ENCODE results near the gene FNDC1. TPM values are rescaled to one million over a fixed set of nuclear protein-coding genes. Genes with fewer than 3 reads are reported as not detected.

The FNDC1 gene
- polyA plus RNA-seq, 1 experiment: 0.01 TPM

DNA sequence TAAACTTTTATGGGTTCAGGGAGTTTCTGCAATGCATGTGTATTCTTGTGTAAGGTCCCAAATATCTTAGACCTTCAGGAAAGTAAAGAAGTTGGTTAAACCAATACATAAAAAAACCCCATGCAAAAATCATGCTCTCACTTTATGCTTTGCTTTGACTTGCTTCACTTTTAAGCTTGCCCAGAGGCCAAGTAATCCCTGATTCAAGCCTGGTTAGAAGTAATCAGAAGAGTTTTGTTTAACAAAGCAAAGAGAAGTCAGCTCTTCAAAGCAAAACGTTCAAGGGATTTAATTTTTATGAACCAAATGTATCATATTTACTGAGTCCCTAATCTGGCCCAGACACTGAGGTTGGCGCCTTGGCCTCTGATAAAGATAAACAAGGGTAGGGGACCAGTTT, 26.7 kb upstream of the FNDC1 start:
- H3K4me3 ChIP-seq (ENCODE audit: low read depth, low read length): no peak overlapping the region
- no peak overlapping the region for H3K27ac ChIP-seq (ENCODE audit: low read depth, low read length)
- no peaks in the 10 kb centered on the region for H3K27me3 ChIP-seq (ENCODE audit: control insufficient read depth, insufficient read depth, low read length)
- H3K9me3 ChIP-seq (ENCODE audit: control insufficient read depth, insufficient read depth, low read length): no peaks in the 10 kb centered on the region
- DNase-seq (ENCODE audit: low read depth, low spot score): no peak
- TF ChIP-seq, protein P1, sequence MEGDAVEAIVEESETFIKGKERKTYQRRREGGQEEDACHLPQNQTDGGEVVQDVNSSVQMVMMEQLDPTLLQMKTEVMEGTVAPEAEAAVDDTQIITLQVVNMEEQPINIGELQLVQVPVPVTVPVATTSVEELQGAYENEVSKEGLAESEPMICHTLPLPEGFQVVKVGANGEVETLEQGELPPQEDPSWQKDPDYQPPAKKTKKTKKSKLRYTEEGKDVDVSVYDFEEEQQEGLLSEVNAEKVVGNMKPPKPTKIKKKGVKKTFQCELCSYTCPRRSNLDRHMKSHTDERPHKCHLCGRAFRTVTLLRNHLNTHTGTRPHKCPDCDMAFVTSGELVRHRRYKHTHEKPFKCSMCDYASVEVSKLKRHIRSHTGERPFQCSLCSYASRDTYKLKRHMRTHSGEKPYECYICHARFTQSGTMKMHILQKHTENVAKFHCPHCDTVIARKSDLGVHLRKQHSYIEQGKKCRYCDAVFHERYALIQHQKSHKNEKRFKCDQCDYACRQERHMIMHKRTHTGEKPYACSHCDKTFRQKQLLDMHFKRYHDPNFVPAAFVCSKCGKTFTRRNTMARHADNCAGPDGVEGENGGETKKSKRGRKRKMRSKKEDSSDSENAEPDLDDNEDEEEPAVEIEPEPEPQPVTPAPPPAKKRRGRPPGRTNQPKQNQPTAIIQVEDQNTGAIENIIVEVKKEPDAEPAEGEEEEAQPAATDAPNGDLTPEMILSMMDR (IDR thresholded peaks at IDR 0.05; ENCODE audit: low read depth, low read length): no peak
- POLR2A ChIA-PET: no interaction called here
- CTCF ChIA-PET: interaction anchor here (1.4 to 1.7 kb wide), 2 partner anchors 9 to 32 kb away, joined by 3 to 7 read pairs; no protein-coding TSS in a partner anchor

DNA sequence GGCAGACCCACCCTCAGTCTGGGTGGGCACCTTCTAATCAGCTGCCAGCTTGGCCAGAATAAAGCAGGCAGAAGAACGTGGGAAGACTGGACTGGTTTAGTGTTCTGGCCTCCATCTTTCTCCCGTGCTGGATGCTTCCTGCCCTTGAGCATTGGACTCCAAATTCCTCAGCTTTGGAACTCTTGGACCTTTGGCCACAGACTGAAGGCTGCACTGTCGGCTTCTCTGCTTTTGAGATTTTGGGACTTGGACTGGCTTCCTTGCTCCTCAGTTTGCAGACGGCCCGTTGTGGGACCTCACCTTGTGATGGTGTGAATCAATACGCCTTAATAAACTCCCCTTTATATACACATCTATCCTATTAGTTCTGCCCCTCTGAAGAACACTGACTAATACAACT, 20.6 kb upstream of the FNDC1 start:
- Histone ChIP-seq H3K9me3 (ENCODE audit: control insufficient read depth, insufficient read depth, low read length) (no peaks in the 10 kb centered on the region), H3K4me3 (ENCODE audit: low read depth, low read length) (no peak overlapping the region), H3K27ac (ENCODE audit: low read depth, low read length) (no peak overlapping the region), H3K27me3 (ENCODE audit: control insufficient read depth, insufficient read depth, low read length) (no peaks in the 10 kb centered on the region)
- CTCF ChIA-PET: interaction anchor here (1.0 to 3.4 kb wide), 3 partner anchors 9 to 506 kb away, joined by 5 to 17 read pairs (median 5); no protein-coding TSS in a partner anchor
- TF ChIP-seq, protein P1 (IDR thresholded peaks at IDR 0.05; ENCODE audit: low read depth, low read length): no peak
- DNase-seq (ENCODE audit: low read depth, low spot score): no peak
- POLR2A ChIA-PET: no interaction called here

DNA sequence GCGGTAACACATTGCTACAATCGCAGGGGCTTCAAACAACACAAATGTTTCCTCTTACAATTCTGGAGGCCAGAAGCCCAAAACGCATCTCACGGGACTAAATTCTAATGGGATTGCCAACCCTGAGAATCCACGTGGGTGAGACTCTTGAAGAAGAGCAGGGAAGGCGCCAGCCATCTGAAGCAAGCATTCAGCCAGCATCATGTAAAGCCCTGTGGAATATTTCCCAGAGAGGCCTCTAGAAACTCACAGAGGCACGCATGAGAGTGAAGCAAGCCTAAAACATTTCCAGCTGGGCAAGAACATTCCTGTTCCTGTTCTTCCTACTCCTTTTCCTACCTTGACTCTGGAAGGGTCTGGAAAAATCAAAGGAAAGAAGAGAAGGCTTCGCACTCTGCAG, 19.6 kb upstream of the FNDC1 start:
- ChIA-PET CTCF (interaction anchor here (0.7 to 3.4 kb wide), 5 partner anchors 10 to 505 kb away, joined by 3 to 17 read pairs (median 4); no protein-coding TSS in a partner anchor), POLR2A (no interaction called here)
- H3K27ac ChIP-seq (ENCODE audit: low read depth, low read length): no peak overlapping the region
- H3K4me3 ChIP-seq (ENCODE audit: low read depth, low read length): no peak overlapping the region
- H3K27me3 ChIP-seq (ENCODE audit: control insufficient read depth, insufficient read depth, low read length): no peaks in the 10 kb centered on the region
- no peak for DNase-seq (ENCODE audit: low read depth, low spot score)
- H3K9me3 ChIP-seq (ENCODE audit: control insufficient read depth, insufficient read depth, low read length): no peaks in the 10 kb centered on the region
- TF ChIP-seq, protein P1 (IDR thresholded peaks at IDR 0.05; ENCODE audit: low read depth, low read length): no peak

DNA sequence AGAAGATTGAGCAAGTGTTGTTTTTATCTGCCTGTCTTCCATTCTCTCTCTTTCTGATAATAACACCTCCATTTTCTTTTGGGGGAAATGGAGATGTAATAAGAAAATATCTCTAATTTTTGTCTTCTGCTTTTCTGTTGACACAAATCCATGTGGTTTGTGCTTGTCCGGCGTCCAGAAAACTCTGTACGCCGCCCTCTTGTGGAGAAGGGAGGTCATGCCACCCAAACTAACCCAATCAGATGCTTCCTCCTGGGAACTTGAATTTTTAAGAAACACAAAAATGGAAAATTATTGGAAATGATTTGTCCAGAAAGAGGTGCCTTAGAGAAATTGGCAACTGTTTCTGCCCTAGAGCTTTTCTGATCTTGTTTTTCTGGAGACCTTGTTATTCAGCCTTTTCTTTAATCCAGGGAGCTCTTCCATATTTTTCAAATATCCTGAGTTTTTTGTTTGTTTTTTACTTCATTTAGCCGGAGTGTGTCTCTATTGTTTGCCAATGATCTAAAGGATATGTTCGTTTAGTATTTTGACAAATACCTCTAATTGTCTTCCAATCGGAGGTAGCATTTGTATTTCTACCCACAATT, 17.8 kb upstream of the FNDC1 start:
- Histone ChIP-seq H3K9me3 (ENCODE audit: control insufficient read depth, insufficient read depth, low read length) (no peaks in the 10 kb centered on the region), H3K27me3 (ENCODE audit: control insufficient read depth, insufficient read depth, low read length) (no peaks in the 10 kb centered on the region), H3K27ac (ENCODE audit: low read depth, low read length) (no peak overlapping the region), H3K4me3 (ENCODE audit: low read depth, low read length) (no peak overlapping the region)
- CTCF ChIA-PET: interaction anchor here (0.6 to 3.4 kb wide), 5 partner anchors 9 to 503 kb away, joined by 3 to 17 read pairs (median 7); no protein-coding TSS in a partner anchor
- TF ChIP-seq, protein P1 (IDR thresholded peaks at IDR 0.05; ENCODE audit: low read depth, low read length): peak; percentile 80
- DNase-seq (ENCODE audit: low read depth, low spot score): peak; percentile 21
- POLR2A ChIA-PET: no interaction called here

DNA sequence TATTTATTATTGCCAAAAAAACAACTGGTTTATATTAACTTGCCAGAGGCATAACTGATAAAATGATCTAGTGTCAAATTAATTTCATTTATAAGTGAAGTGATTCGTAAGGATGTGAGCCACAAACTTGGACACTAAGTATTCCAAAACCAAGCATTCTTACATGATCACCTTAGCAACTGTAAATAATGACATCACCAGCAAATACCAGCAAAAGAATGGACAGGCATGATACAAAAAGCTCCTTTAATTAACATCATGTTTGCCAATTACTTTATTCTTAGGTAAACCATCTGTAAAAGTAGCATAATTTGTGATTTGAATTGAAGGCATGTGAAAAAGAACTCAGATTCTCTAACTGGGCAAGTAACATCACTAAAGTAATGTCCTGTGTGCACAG, 17.2 kb upstream of the FNDC1 start:
- CTCF ChIA-PET: interaction anchor here (0.6 to 3.4 kb wide), 5 partner anchors 10 to 503 kb away, joined by 3 to 17 read pairs (median 7); no protein-coding TSS in a partner anchor
- Histone ChIP-seq H3K4me3 (ENCODE audit: low read depth, low read length) (no peak overlapping the region), H3K27me3 (ENCODE audit: control insufficient read depth, insufficient read depth, low read length) (no peaks in the 10 kb centered on the region), H3K27ac (ENCODE audit: low read depth, low read length) (no peak overlapping the region), H3K9me3 (ENCODE audit: control insufficient read depth, insufficient read depth, low read length) (no peaks in the 10 kb centered on the region)
- POLR2A ChIA-PET: no interaction called here
- no peak for DNase-seq (ENCODE audit: low read depth, low spot score)
- TF ChIP-seq, protein P1 (IDR thresholded peaks at IDR 0.05; ENCODE audit: low read depth, low read length): no peak

Measured in AG04450 (cell line).